Smooth muscle cell (in vitro differentiated cells): ENCODE results near the gene CCSER1. TPM values are rescaled to one million over a fixed set of nuclear protein-coding genes. Genes with fewer than 3 reads are reported as not detected.

ENCODE experiments used
- DNase-seq: peaks from one replicate; lab custom pipeline; 2025; ENCODE audit not compliant: unreplicated experiment; lab: John Stamatoyannopoulos, UW
- H2AFZ ChIP-seq: fragments of 200-600 bp; sonication (generic); 2 replicates; pipeline ENCODE4 v1.6.0; 2016; ENCODE audit warnings: antibody characterized with exemption, low read depth, mild to moderate bottlenecking
- H3F3A ChIP-seq: fragments of 200-600 bp; sonication (generic); 2 replicates; pipeline ENCODE4 v1.6.0; 2017; ENCODE audit warnings: antibody characterized with exemption, low read depth
- H3K27ac ChIP-seq: fragments of 200-600 bp; sonication (generic); 2 replicates; pipeline ENCODE4 v1.5.1; 2016; ENCODE audit warnings: low read depth, mild to moderate bottlenecking
- H3K27me3 ChIP-seq: fragments of 200-600 bp; sonication (generic); 2 replicates; pipeline ENCODE4 v1.6.1; 2016; ENCODE audit warnings: low read depth, mild to moderate bottlenecking
- H3K36me3 ChIP-seq: fragments of 200-600 bp; sonication (generic); 2 replicates; pipeline ENCODE4 v1.5.1; 2016; ENCODE audit warnings: low read depth
- H3K4me1 ChIP-seq: fragments of 200-600 bp; sonication (generic); 2 replicates; pipeline ENCODE4 v1.5.1; 2016; ENCODE audit warnings: low read depth
- H3K4me2 ChIP-seq: fragments of 200-600 bp; sonication (generic); 2 replicates; pipeline ENCODE4 v1.6.0; 2016; ENCODE audit warnings: mild to moderate bottlenecking
- H3K4me3 ChIP-seq: fragments of 200-600 bp; sonication (generic); 2 replicates; pipeline ENCODE4 v1.5.1; 2016; ENCODE audit warnings: mild to moderate bottlenecking
- H3K79me2 ChIP-seq: fragments of 200-600 bp; sonication (generic); 2 replicates; pipeline ENCODE4 v1.6.0; 2016; ENCODE audit warnings: low read depth, mild to moderate bottlenecking
- H3K9ac ChIP-seq: fragments of 200-600 bp; sonication (generic); 2 replicates; pipeline ENCODE4 v1.6.0; 2016; ENCODE audit warnings: low read depth
- H3K9me3 ChIP-seq: fragments of 200-600 bp; sonication (generic); replicated peaks from 2 replicates; pipeline ENCODE4 v1.5.1; 2016; ENCODE audit warnings: low read depth
- H4K20me1 ChIP-seq: fragments of 200-600 bp; sonication (generic); 2 replicates; pipeline ENCODE4 v1.6.0; 2016; ENCODE audit warnings: low read depth
- WGBS: methylation state at CpG from one replicate; pipeline ENCODE4 v1.1.7; 2016; ENCODE audit warnings: low lambda C conversion rate; 5-methylcytosine and 5-hydroxymethylcytosine counted together
- polyA plus RNA-seq: library from polyadenylated mRNA; unstranded; fragments of >200 nt; fragmentation: Nextera tagmentation; extraction: Ambion mirVana; gene quantifications from 2 replicates; pipeline ENCODE4 v1.2.1, GENCODE V29; 2016
- total RNA-seq: library from RNA; depleted of rRNA; stranded (reverse); fragments of >200 nt; gene quantifications from 2 replicates; pipeline ENCODE4 v1.2.3, GENCODE V29; 2014
- TF ChIP-seq, protein P1 (sequence below): fragments of 200-600 bp; sonication (generic); IDR thresholded peaks from 2 replicates; pipeline ENCODE4 v1.5.1; 2017; ENCODE audit warnings: borderline replicate concordance, mild to moderate bottlenecking, antibody characterized with exemption; ENCODE audit not compliant: insufficient read depth, poor library complexity, severe bottlenecking

The CCSER1 gene
- total and polyA plus RNA-seq, 2 experiments from 2014 or later: 0.76 TPM; not detected in 1

DNA sequence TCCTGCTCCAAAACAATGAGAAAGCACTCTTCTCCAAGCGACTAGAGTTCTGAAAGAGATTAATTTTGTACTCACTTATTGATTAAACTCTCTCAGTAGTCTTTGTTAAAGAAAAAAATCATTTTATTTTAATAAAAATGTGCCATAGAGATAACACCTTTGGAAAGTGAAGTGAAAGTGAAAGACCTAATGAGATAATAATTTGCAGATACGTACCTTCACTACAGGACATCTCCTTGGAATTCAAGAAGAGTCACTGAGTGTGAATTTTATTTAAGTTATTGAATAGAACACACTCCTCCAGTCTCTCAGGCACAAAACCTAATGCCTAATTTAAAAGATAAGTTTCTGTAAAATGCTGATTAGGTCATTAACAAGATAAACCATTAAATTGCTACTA, 1106.0 kb downstream of the CCSER1 start:
- TF ChIP-seq, protein P1, sequence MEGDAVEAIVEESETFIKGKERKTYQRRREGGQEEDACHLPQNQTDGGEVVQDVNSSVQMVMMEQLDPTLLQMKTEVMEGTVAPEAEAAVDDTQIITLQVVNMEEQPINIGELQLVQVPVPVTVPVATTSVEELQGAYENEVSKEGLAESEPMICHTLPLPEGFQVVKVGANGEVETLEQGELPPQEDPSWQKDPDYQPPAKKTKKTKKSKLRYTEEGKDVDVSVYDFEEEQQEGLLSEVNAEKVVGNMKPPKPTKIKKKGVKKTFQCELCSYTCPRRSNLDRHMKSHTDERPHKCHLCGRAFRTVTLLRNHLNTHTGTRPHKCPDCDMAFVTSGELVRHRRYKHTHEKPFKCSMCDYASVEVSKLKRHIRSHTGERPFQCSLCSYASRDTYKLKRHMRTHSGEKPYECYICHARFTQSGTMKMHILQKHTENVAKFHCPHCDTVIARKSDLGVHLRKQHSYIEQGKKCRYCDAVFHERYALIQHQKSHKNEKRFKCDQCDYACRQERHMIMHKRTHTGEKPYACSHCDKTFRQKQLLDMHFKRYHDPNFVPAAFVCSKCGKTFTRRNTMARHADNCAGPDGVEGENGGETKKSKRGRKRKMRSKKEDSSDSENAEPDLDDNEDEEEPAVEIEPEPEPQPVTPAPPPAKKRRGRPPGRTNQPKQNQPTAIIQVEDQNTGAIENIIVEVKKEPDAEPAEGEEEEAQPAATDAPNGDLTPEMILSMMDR: no peak
- no peaks in the 10 kb centered on the region for H3K4me1 ChIP-seq
- WGBS: 84% methylated on average over 2 of the region's 2 CpGs
- H3K9ac ChIP-seq: no peak overlapping the region
- no peaks in the 10 kb centered on the region for H3F3A ChIP-seq
- H3K4me3 ChIP-seq: no peak overlapping the region
- no peak overlapping the region for H3K27ac ChIP-seq
- H3K36me3 ChIP-seq: no peaks in the 10 kb centered on the region
- no peaks in the 10 kb centered on the region for H4K20me1 ChIP-seq
- no peaks in the 10 kb centered on the region for H3K79me2 ChIP-seq
- no peak for DNase-seq
- no peak overlapping the region for H3K4me2 ChIP-seq
- H2AFZ ChIP-seq: no peak overlapping the region
- H3K9me3 ChIP-seq: no peaks in the 10 kb centered on the region
- no peaks in the 10 kb centered on the region for H3K27me3 ChIP-seq

DNA sequence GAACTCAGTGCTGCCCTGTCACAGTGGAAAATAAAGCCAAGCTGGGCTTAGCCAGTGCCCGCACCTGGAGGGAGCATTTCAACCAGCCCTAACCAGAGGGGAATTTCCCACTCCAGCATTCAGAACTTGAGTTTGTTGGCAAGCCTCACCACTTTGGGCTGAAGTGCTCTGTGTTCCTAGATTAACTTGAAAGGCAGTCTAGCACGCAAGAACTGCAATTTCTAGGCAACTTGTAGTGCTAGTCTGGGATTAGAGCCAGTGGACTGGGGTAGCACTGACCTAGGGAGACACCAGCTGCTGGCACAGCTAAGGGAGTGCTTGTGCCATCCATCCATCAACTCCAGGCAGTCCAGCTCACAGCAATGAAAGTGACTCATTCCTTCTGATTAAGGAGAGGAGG, 1115.9 kb downstream of the CCSER1 start:
- H2AFZ ChIP-seq: no peak overlapping the region
- H3K9ac ChIP-seq: no peak overlapping the region
- no peaks in the 10 kb centered on the region for H3K79me2 ChIP-seq
- H3K27ac ChIP-seq: no peak overlapping the region
- H3K9me3 ChIP-seq: no peaks in the 10 kb centered on the region
- no peak overlapping the region for H3K4me3 ChIP-seq
- H3K4me2 ChIP-seq: no peak overlapping the region
- H3K36me3 ChIP-seq: no peaks in the 10 kb centered on the region
- TF ChIP-seq, protein P1: no peak
- no peak for DNase-seq
- no peaks in the 10 kb centered on the region for H3F3A ChIP-seq
- H3K4me1 ChIP-seq: no peaks in the 10 kb centered on the region
- 93% methylated on average over 2 of the region's 2 CpGs for WGBS
- no peaks in the 10 kb centered on the region for H4K20me1 ChIP-seq
- no peaks in the 10 kb centered on the region for H3K27me3 ChIP-seq

- Histone ChIP-seq H3K27ac (no peak overlapping the region), H3K9me3 (no peaks in the 10 kb centered on the region), H3K4me3 (no peak overlapping the region), H3K27me3 (no peaks in the 10 kb centered on the region), H3K79me2 (no peaks in the 10 kb centered on the region), H4K20me1 (no peaks in the 10 kb centered on the region), H3K9ac (no peak overlapping the region), H3K36me3 (no peaks in the 10 kb centered on the region), H2AFZ (no peak overlapping the region), H3K4me1 (no peaks in the 10 kb centered on the region), H3F3A (no peaks in the 10 kb centered on the region), H3K4me2 (no peak overlapping the region)
- TF ChIP-seq, protein P1: no peak
- DNase-seq: no peak
- 90% methylated on average over 5 of the region's 5 CpGs for WGBS
Observed at GRCh38 chr4:91256043-91256442, 1128.8 kb downstream of the CCSER1 start.

DNA sequence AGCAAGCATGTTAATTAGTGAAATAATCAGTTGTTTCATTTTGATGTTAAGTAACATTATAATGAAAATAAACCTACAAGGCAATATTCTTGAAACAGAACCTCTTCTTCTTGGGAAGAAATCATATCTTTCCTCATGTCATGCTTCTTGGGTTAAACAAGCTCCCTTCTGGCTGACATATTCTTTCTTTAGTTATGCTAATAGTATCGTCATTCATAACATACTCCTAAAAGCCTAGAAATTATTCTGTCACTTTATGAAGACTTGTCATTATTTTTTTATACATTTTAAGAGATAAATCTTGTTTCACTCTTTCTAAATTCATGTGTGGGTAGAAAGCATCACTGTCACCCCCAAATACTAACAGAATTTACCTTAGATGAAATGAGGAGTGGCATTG, 1129.6 kb downstream of the CCSER1 start:
- H3K27ac ChIP-seq: no peak overlapping the region
- no peak overlapping the region for H3K9ac ChIP-seq
- DNase-seq: no peak
- no peak overlapping the region for H3K4me2 ChIP-seq
- no peaks in the 10 kb centered on the region for H3F3A ChIP-seq
- H3K9me3 ChIP-seq: no peaks in the 10 kb centered on the region
- no peaks in the 10 kb centered on the region for H3K79me2 ChIP-seq
- TF ChIP-seq, protein P1: no peak
- no peaks in the 10 kb centered on the region for H3K36me3 ChIP-seq
- H2AFZ ChIP-seq: no peak overlapping the region
- H3K4me3 ChIP-seq: no peak overlapping the region
- H3K27me3 ChIP-seq: no peaks in the 10 kb centered on the region
- WGBS: 97% methylated on average over 1 of the region's 1 CpG
- H4K20me1 ChIP-seq: no peaks in the 10 kb centered on the region
- no peaks in the 10 kb centered on the region for H3K4me1 ChIP-seq
